ENCODE measurements around the gene SPAG16. TPM values are rescaled to one million over a fixed set of nuclear protein-coding genes. Genes with fewer than 3 reads are reported as not detected.

SPAG16 gene
- total and polyA plus RNA-seq, 2 of the 13 experiments (the other 11 are each of a cell fraction or from before 2014, with no cell fraction given), result 9.6 to 26.5 TPM

GRCh38 chr2:214098811-214099210, 814.5 kb downstream of the SPAG16 start (continued):
- TF ChIP-seq YEATS4 (CRISPR knock-in tag; IDR thresholded peaks at IDR 0.05; ENCODE audit: borderline replicate concordance), result no peak
- no peak for TF ChIP-seq PPARG (CRISPR knock-in tag; conservative IDR thresholded peaks at IDR 0.05)

GRCh38 chr2:214100488-214100887, 816.2 kb downstream of the SPAG16 start:
- Histone ChIP-seq H2AFZ (ENCODE audit: low read length) (no peak overlapping the region), H3K79me2 (ENCODE audit: insufficient read depth, low read length) (no peaks in the 10 kb centered on the region), H3K4me1 (ENCODE audit: insufficient read depth, low read length) (no peaks in the 10 kb centered on the region), H3K9me3 (ENCODE audit: low read length) (no peaks in the 10 kb centered on the region), H3K27ac (ENCODE audit: extremely low read length, insufficient read depth, low read length) (no peak overlapping the region), H3K36me3 (replicated peaks in 1 of 2; ENCODE audit: control insufficient read depth in 1 of 2, insufficient read depth in 2 of 2, low read length in 2 of 2) (no peaks in the 10 kb centered on the region), H3K27me3 (ENCODE audit: control insufficient read depth in 1 of 2, insufficient read depth in 2 of 2, low read length in 2 of 2) (no peaks in the 10 kb centered on the region), H3K4me3 (replicated peaks in 1 of 3; ENCODE audit: insufficient read depth in 1 of 3, low read depth in 2 of 3, low read length in 3 of 3) (no peak overlapping the region), H3K9ac (ENCODE audit: insufficient read depth, low read depth, low read length) (no peak overlapping the region), H3K4me2 (ENCODE audit: low read depth, low read length) (no peak overlapping the region), H4K20me1 (ENCODE audit: insufficient read depth, low read length) (no peaks in the 10 kb centered on the region)
- ATAC-seq (no peak), FAIRE-seq (no peak), DNase-seq (ENCODE audit: low spot score) (no peak)
- WGBS (ENCODE audit: low lambda C conversion rate), result 25% methylated on average over 4 of the region's 4 CpGs
- intact Hi-C loops (cut with micrococcal nuclease; ENCODE audit: unreplicated experiment), result no loop called here
- in situ Hi-C loops (cut with HindIII; ENCODE audit: extremely low pct_ligation_motif_present, low pct_unique_long_range_greater_than_20kb), result no loop called here
- CTCF ChIA-PET (ENCODE audit: low intra/inter-chr PET ratio, low total read pairs), result no interaction called here
- POLR2A ChIA-PET, result no interaction called here
- BruUV-seq (replicated peaks), result no TSS peak
- TF ChIP-seq ZFP37 (CRISPR knock-in tag; IDR thresholded peaks at IDR 0.05; ENCODE audit: borderline replicate concordance) (no peak), ZNF510 (CRISPR knock-in tag; IDR thresholded peaks at IDR 0.05; ENCODE audit: low read depth) (no peak), ZMYM3 (CRISPR knock-in tag; IDR thresholded peaks at IDR 0.05) (no peak), HNF1A (IDR thresholded peaks at IDR 0.05; ENCODE audit: low read depth) (no peak), HNF1A (CRISPR knock-in tag; IDR thresholded peaks at IDR 0.05; ENCODE audit: borderline replicate concordance) (no peak), TFDP1 (CRISPR knock-in tag; IDR thresholded peaks at IDR 0.05; ENCODE audit: borderline replicate concordance) (no peak), ZBTB14 (CRISPR knock-in tag; IDR thresholded peaks at IDR 0.05) (no peak), DRAP1 (CRISPR knock-in tag; IDR thresholded peaks at IDR 0.05) (no peak), TBL1XR1 (IDR thresholded peaks at IDR 0.05; ENCODE audit: borderline replicate concordance, low read length, partially characterized antibody) (no peak), DBP (CRISPR knock-in tag; IDR thresholded peaks at IDR 0.05; ENCODE audit: not compliant biosample characterization) (no peak), ZNF180 (CRISPR knock-in tag; IDR thresholded peaks at IDR 0.05; ENCODE audit: borderline replicate concordance, low read depth) (no peak), ZNF503 (CRISPR knock-in tag; IDR thresholded peaks at IDR 0.05) (no peak)
